HCT116 (cell line): ENCODE results near the gene ROCK2. TPM values are rescaled to one million over a fixed set of nuclear protein-coding genes. Genes with fewer than 3 reads are reported as not detected.

Experiments used
- ATAC-seq: fragments of 200-7000 bp; cut with Tn5 transposase; 2 replicates; pipeline ENCODE4 v1.9.1; 2020; ENCODE audit warnings: mild to moderate bottlenecking, moderate library complexity
- BruUV-seq: library from RNA; stranded (reverse); fragments of 400-500 nt; replicated peaks from 2 replicates; lab custom pipeline; 2021; lab: Mats Ljungman, UMichigan
- CTCF ChIA-PET: fragments of 300-600 bp; sonication (Branson Sonifier 250); formaldehyde crosslinking; loops from one replicate; lab custom pipeline; 2021; ENCODE audit warnings: antibody characterized with exemption; lab: Charles Lee
- POLR2A ChIA-PET: fragments of 300-600, 350-600 bp; sonication (Branson Sonifier 250); formaldehyde crosslinking; loops from one replicate; lab custom pipeline; 2021; ENCODE audit warnings: antibody characterized with exemption; lab: Charles Lee
- RAD21 ChIA-PET, 2 experiments: fragments of 300-600 bp; sonication (Branson Sonifier 250); formaldehyde crosslinking; loops; one replicate each; lab custom pipeline; 2023; ENCODE audit warnings: low total read pairs in 2 of 2; ENCODE audit not compliant: uncharacterized antibody in 2 of 2, unreplicated experiment in 2 of 2, low non-redundant PET in 1 of 2; lab: Charles Lee
- DNase-seq: peaks from one replicate; pipeline ENCODE4 v3.0.0-alpha.2; 2010; ENCODE audit warnings: low read depth, low spot score
- H2AFZ ChIP-seq: fragments of 200-600 bp; shearing (Covaris generic), sonication (generic); 2 replicates; pipeline ENCODE4 v1.6.1; 2017; ENCODE audit warnings: low read depth, mixed run types, mixed read lengths, antibody characterized with exemption, low read length; ENCODE audit not compliant: poor library complexity, severe bottlenecking
- H3K27ac ChIP-seq: 2 replicates; pipeline ENCODE4 v1.5.1; 2012; ENCODE audit warnings: low read depth, low read length
- H3K27me3 ChIP-seq: fragments of 200-600 bp; sonication (generic); 2 replicates; pipeline ENCODE4 v1.6.1; 2016; ENCODE audit warnings: mixed run types, low read length, mixed read lengths; ENCODE audit not compliant: insufficient read depth
- H3K36me3 ChIP-seq, 2 experiments: fragments of 200-500 bp in 1 of 2; fragments of 200-600 bp in 1 of 2; sonication (Bioruptor generic) in 1 of 2; sonication (generic) in 1 of 2; 2 replicates each; pipeline versions ENCODE4 v1.5.1 to v1.6.1; 2014 to 2016; ENCODE audit warnings: low read length in 2 of 2, inconsistent platforms in 1 of 2, mixed read lengths in 1 of 2, mixed run types in 1 of 2; ENCODE audit not compliant: insufficient read depth in 2 of 2, control insufficient read depth in 1 of 2
- H3K4me1 ChIP-seq, 2 experiments: fragments of 200-600 bp in 1 of 2; sonication (generic) in 1 of 2; 2 replicates each; pipeline versions ENCODE4 v1.5.1 to v1.6.1; 2012 to 2017; ENCODE audit warnings: low read length in 2 of 2, inconsistent platforms in 1 of 2, mild to moderate bottlenecking in 1 of 2, mixed read lengths in 1 of 2, mixed run types in 1 of 2, moderate library complexity in 1 of 2; ENCODE audit not compliant: insufficient read depth in 2 of 2, control insufficient read depth in 1 of 2
- H3K4me2 ChIP-seq: fragments of 200-600 bp; sonication (generic); 2 replicates; pipeline ENCODE4 v1.6.1; 2017; ENCODE audit warnings: mixed run types, low read length, mixed read lengths
- H3K4me3 ChIP-seq, 2 experiments: fragments of 200-600 bp in 1 of 2; sonication (generic) in 1 of 2; replicated peaks in 1 of 2; 2 replicates each; pipeline ENCODE4 v1.5.1; 2011 to 2016; ENCODE audit warnings: low read length in 2 of 2, control low read depth in 1 of 2, low read depth in 1 of 2, mild to moderate bottlenecking in 1 of 2, mixed read lengths in 1 of 2, mixed run types in 1 of 2
- H3K79me2 ChIP-seq: fragments of 200-600 bp; sonication (generic); 2 replicates; pipeline ENCODE4 v1.6.1; 2017; ENCODE audit warnings: mild to moderate bottlenecking, mixed run types, low read length, moderate library complexity, mixed read lengths; ENCODE audit not compliant: insufficient read depth
- H3K9ac ChIP-seq: fragments of 200-600 bp; sonication (generic); 2 replicates; pipeline ENCODE4 v1.6.1; 2016; ENCODE audit warnings: low read length, mixed read lengths
- H3K9me2 ChIP-seq: fragments of 200-600 bp; sonication (generic), shearing (Covaris generic); 2 replicates; pipeline ENCODE4 v1.6.1; 2017; ENCODE audit warnings: mixed run types, mild to moderate bottlenecking, moderate library complexity; ENCODE audit not compliant: insufficient read depth
- H3K9me3 ChIP-seq, 2 experiments: fragments of 200-500 bp in 1 of 2; fragments of 200-600 bp in 1 of 2; sonication (Bioruptor generic) in 1 of 2; sonication (generic) in 1 of 2; 2 replicates each; pipeline ENCODE4 v1.6.1; 2014 to 2017; ENCODE audit warnings: low read length in 2 of 2, mixed read lengths in 2 of 2, inconsistent platforms in 1 of 2, low read depth in 1 of 2, mild to moderate bottlenecking in 1 of 2, mixed run types in 1 of 2, moderate library complexity in 1 of 2; ENCODE audit not compliant: control insufficient read depth in 1 of 2, insufficient read depth in 1 of 2
- H4K20me1 ChIP-seq: fragments of 200-600 bp; sonication (generic), shearing (Covaris generic); 2 replicates; pipeline ENCODE4 v1.6.1; 2017; ENCODE audit warnings: mixed run types, mild to moderate bottlenecking, moderate library complexity; ENCODE audit not compliant: insufficient read depth
- MAX ChIP-seq: IDR thresholded peaks from 2 replicates; pipeline ENCODE4 v1.6.1; 2012
- ZFX ChIP-seq: fragments of 450-650 bp; IDR thresholded peaks from 2 replicates; pipeline ENCODE4 v1.6.1; 2017
- intact Hi-C: fragments of 100-400 bp; cut with micrococcal nuclease; formaldehyde crosslinking; loops from 2 replicates; pipeline ENCODE4 v1.10.0; 2022
- total RNA-seq: library from RNA; stranded (reverse); gene quantifications from one replicate; pipeline ENCODE4 v1.2.1, GENCODE V29; 2021; ENCODE audit not compliant: unreplicated experiment
- TF ChIP-seq, protein P1 (sequence below): IDR thresholded peaks from 2 replicates; pipeline ENCODE4 v1.6.1; 2012
- TF ChIP-seq, protein P2 (sequence below): IDR thresholded peaks from 2 replicates; pipeline ENCODE4 v1.6.1; 2012; ENCODE audit warnings: low read depth

Gene ROCK2
- total RNA-seq, 1 experiment from 2014 or later: 48.0 TPM

- Histone ChIP-seq H3K9me3 (no peaks in the 10 kb centered on the region), H3K9me2 (no peaks in the 10 kb centered on the region), H3K27me3 (no peaks in the 10 kb centered on the region), H3K4me1 (peaks cover 9 to 15% of the 10 kb centered on the region in 2 experiments; a peak in 3 of 4 replicates), H3K79me2 (no peaks in the 10 kb centered on the region), H3K36me3 (no peaks in the 10 kb centered on the region), H2AFZ (no peak overlapping the region), H3K9ac (no peak overlapping the region), H3K27ac (no peak overlapping the region), H3K4me3 (no peak overlapping the region), H4K20me1 (no peaks in the 10 kb centered on the region), H3K4me2 (no peak overlapping the region)
- no peak for TF ChIP-seq ZFX
- TF ChIP-seq, protein P1, sequence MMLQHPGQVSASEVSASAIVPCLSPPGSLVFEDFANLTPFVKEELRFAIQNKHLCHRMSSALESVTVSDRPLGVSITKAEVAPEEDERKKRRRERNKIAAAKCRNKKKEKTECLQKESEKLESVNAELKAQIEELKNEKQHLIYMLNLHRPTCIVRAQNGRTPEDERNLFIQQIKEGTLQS: no peak
- no peak for TF ChIP-seq MAX
- TF ChIP-seq, protein P2, sequence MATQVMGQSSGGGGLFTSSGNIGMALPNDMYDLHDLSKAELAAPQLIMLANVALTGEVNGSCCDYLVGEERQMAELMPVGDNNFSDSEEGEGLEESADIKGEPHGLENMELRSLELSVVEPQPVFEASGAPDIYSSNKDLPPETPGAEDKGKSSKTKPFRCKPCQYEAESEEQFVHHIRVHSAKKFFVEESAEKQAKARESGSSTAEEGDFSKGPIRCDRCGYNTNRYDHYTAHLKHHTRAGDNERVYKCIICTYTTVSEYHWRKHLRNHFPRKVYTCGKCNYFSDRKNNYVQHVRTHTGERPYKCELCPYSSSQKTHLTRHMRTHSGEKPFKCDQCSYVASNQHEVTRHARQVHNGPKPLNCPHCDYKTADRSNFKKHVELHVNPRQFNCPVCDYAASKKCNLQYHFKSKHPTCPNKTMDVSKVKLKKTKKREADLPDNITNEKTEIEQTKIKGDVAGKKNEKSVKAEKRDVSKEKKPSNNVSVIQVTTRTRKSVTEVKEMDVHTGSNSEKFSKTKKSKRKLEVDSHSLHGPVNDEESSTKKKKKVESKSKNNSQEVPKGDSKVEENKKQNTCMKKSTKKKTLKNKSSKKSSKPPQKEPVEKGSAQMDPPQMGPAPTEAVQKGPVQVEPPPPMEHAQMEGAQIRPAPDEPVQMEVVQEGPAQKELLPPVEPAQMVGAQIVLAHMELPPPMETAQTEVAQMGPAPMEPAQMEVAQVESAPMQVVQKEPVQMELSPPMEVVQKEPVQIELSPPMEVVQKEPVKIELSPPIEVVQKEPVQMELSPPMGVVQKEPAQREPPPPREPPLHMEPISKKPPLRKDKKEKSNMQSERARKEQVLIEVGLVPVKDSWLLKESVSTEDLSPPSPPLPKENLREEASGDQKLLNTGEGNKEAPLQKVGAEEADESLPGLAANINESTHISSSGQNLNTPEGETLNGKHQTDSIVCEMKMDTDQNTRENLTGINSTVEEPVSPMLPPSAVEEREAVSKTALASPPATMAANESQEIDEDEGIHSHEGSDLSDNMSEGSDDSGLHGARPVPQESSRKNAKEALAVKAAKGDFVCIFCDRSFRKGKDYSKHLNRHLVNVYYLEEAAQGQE: no peak
- RAD21 ChIA-PET: no interaction called here
- DNase-seq (no peak), ATAC-seq (no peak)
- POLR2A ChIA-PET: no interaction called here
- intact Hi-C loops: no loop called here
- CTCF ChIA-PET: no interaction called here
- no TSS peak for BruUV-seq
Measured at GRCh38 chr2:11355194-11356053, 11.0 kb upstream of the ROCK2 start.
